Panc1 (cell line): ENCODE data around the gene ADAM12.

ENCODE experiments used
- POLR2AphosphoS5 ChIP-seq: IDR thresholded peaks from 2 replicates; pipeline ENCODE4 v1.6.1; 2012; ENCODE audit warnings: mild to moderate bottlenecking, low read depth, low read length, moderate library complexity
- SIN3A ChIP-seq: IDR thresholded peaks from 2 replicates; pipeline ENCODE4 v1.6.1; 2012; ENCODE audit warnings: low read depth, mild to moderate bottlenecking, low read length, moderate library complexity, borderline replicate concordance; ENCODE audit not compliant: insufficient read depth
- TCF7L2 ChIP-seq: IDR thresholded peaks from 2 replicates; pipeline ENCODE4 v1.6.1; 2011; ENCODE audit warnings: mild to moderate bottlenecking, low read depth, low read length, inconsistent platforms
- TF ChIP-seq, protein P1 (sequence below): fragments of 450-650 bp; IDR thresholded peaks from 2 replicates; pipeline ENCODE4 v1.5.1; 2017; ENCODE audit warnings: mild to moderate bottlenecking
- TF ChIP-seq, protein P2 (sequence below), 2 experiments: IDR thresholded peaks; 2 replicates each; pipeline ENCODE4 v1.6.1; 2011 to 2012; ENCODE audit warnings: low read depth in 2 of 2, control low read depth in 1 of 2, low read length in 1 of 2, mild to moderate bottlenecking in 1 of 2, moderate library complexity in 1 of 2; ENCODE audit not compliant: insufficient read depth in 1 of 2

DNA sequence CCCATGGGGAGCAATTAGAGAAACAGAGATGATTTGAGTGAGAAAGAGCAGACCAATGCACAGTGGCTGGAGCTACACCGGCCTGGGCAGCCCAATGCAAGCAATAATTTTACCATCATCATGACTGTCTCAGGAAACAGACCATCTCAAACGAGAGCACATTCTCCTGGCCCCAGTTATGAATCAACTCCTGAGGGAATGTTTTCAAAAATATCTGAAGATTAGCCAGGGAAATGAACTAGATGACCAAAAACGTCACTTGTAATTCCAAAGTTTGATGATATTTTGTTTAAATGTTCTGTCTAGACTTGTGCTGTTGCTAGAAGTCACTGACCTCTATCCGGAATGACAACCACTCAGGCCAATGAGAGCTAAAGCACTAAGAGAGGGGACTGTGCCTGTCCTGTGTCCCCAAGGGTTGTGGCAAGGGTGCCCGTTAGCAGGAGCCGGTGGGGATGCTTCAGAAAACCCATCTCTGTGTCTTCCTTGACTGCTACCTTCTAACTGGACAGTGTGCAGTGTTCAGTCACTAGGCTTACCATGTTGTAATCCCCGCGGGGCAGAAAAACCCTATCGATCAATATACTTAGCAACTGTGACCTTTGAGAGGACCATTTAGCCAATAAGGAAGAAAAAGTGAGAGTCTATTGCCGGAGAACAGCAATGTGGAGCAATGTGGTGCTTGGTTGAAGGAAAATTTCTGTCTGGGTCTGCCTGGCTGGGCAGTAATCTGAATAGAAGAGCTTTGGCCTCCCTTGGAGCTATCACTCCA lies 202.4 kb downstream of the ADAM12 start:
- TF ChIP-seq, protein P1, sequence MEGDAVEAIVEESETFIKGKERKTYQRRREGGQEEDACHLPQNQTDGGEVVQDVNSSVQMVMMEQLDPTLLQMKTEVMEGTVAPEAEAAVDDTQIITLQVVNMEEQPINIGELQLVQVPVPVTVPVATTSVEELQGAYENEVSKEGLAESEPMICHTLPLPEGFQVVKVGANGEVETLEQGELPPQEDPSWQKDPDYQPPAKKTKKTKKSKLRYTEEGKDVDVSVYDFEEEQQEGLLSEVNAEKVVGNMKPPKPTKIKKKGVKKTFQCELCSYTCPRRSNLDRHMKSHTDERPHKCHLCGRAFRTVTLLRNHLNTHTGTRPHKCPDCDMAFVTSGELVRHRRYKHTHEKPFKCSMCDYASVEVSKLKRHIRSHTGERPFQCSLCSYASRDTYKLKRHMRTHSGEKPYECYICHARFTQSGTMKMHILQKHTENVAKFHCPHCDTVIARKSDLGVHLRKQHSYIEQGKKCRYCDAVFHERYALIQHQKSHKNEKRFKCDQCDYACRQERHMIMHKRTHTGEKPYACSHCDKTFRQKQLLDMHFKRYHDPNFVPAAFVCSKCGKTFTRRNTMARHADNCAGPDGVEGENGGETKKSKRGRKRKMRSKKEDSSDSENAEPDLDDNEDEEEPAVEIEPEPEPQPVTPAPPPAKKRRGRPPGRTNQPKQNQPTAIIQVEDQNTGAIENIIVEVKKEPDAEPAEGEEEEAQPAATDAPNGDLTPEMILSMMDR: no peak
- TF ChIP-seq SIN3A: no peak
- TF ChIP-seq, protein P2, sequence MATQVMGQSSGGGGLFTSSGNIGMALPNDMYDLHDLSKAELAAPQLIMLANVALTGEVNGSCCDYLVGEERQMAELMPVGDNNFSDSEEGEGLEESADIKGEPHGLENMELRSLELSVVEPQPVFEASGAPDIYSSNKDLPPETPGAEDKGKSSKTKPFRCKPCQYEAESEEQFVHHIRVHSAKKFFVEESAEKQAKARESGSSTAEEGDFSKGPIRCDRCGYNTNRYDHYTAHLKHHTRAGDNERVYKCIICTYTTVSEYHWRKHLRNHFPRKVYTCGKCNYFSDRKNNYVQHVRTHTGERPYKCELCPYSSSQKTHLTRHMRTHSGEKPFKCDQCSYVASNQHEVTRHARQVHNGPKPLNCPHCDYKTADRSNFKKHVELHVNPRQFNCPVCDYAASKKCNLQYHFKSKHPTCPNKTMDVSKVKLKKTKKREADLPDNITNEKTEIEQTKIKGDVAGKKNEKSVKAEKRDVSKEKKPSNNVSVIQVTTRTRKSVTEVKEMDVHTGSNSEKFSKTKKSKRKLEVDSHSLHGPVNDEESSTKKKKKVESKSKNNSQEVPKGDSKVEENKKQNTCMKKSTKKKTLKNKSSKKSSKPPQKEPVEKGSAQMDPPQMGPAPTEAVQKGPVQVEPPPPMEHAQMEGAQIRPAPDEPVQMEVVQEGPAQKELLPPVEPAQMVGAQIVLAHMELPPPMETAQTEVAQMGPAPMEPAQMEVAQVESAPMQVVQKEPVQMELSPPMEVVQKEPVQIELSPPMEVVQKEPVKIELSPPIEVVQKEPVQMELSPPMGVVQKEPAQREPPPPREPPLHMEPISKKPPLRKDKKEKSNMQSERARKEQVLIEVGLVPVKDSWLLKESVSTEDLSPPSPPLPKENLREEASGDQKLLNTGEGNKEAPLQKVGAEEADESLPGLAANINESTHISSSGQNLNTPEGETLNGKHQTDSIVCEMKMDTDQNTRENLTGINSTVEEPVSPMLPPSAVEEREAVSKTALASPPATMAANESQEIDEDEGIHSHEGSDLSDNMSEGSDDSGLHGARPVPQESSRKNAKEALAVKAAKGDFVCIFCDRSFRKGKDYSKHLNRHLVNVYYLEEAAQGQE (IDR thresholded peaks at IDR 0.05; ENCODE audit: insufficient read depth in 1 of 2, low read depth in 2 of 2, low read length in 1 of 2): no peak
- no peak for TF ChIP-seq POLR2AphosphoS5
- no peak for TF ChIP-seq TCF7L2
